IgD-negative memory B cell (primary cell): ENCODE results near the gene NOTCH1. TPM values are rescaled to one million over a fixed set of nuclear protein-coding genes. Genes with fewer than 3 reads are reported as not detected.

ENCODE experiments used
- H3K27ac Mint-ChIP-seq, 3 donors: one replicate each; pipeline ENCODE4 v1.8.0; 2020 to 2022; ENCODE audit warnings: mild to moderate bottlenecking in 3 of 3, mixed read lengths in 3 of 3, moderate library complexity in 1 of 3
- H3K27me3 Mint-ChIP-seq: one replicate; pipeline ENCODE4 v1.8.0; 2021; ENCODE audit warnings: mixed read lengths
- H3K36me3 Mint-ChIP-seq: one replicate; pipeline ENCODE4 v1.8.0; 2020; ENCODE audit warnings: mild to moderate bottlenecking, mixed read lengths
- H3K4me1 Mint-ChIP-seq, 3 donors: one replicate each; pipeline ENCODE4 v1.8.0; 2020 to 2022; ENCODE audit warnings: mixed read lengths in 3 of 3, mild to moderate bottlenecking in 1 of 3
- H3K4me3 Mint-ChIP-seq, 4 donors: one replicate each; pipeline ENCODE4 v1.8.0; 2020 to 2022; ENCODE audit warnings: mild to moderate bottlenecking in 4 of 4, mixed read lengths in 4 of 4, moderate library complexity in 3 of 4
- H3K9me3 Mint-ChIP-seq, 3 donors: one replicate each; pipeline ENCODE4 v1.8.0; 2020 to 2021; ENCODE audit warnings: mixed read lengths in 3 of 3, mild to moderate bottlenecking in 1 of 3
- polyA plus RNA-seq: library from polyadenylated mRNA; unstranded; fragments of 300-500 nt; fragmentation: Illumina TruSeq; gene quantifications from one replicate; pipeline ENCODE4 v1.2.3, GENCODE V29; 2021

NOTCH1 gene
- polyA plus RNA-seq = 3.5 TPM

DNA sequence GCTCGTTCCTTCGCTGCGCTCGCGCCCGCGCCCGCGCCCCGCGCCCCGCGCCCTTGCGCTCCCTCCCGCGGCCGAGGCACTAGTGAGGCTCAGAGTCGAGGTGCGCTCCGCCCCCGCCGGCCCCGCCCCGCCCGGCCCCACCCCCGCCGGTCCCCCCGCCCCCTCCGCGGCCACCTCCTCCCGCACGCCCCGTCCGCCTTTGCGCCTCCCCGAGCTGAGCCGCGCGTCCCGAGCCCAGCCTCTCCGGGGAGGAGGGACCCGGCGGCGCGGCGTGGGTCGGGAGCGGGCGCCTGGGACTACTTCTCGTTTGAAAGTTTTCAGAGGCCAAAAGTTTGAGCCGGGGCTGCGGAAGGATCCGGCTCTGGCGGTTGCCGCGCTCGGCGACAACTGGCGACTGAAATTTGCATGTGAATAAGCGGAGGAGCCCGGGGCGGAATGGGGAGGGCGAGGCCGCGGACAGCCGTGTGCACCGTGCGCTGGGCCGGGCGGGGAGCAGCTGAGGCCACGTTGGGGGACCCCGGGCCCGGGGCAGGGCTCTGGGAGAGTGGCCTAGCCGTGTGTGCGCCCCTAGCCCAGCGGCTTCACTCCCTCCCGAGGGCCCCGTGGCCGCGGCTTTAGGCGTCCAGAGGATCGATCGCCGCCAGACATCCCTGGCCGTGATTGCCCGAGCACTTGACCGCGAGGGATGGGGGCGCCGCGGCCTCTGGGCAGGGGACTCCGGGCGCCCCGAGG, at the start of gene NOTCH1:
Gene NOTCH1, minus strand, starts transcription at position 84 of the 732 bp plus-strand sequence. CDS start 262 bp downstream, outside the sequence.
- Mint-ChIP-seq H3K4me3 (peak within 1 kb of the TSS; percentile 85 to 97 (median 96)), H3K27ac (peak within 1 kb of the TSS; percentile 7 to 94 (median 93)), H3K9me3 (no peaks in the 10 kb centered on the region), H3K27me3 (no peaks in the 10 kb centered on the region), H3K4me1 (peaks cover 0 to 8% (median 7%) of the 10 kb centered on the region in 3 donors), H3K36me3 (no peaks in the 10 kb centered on the region)

DNA sequence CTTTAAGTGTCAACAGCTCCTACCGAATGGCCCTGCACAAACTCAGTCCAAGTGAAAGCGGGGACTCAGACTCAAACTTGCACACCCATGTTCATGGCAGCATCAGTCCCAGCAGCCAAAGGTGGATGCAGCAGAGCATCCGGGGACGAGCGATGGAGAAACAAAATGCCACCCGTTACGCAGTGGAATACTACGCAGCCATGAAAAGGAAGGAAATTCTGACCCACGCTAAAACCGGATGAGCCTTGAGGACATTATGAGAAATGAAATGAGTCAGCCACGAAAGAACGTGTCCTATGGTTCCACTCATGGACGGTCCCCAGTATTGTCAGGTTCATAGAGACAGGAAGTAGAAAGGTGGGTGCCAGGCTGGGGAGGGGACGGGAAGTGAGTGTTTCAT, 48.6 kb upstream of the NOTCH1 start:
- Mint-ChIP-seq H3K4me3 (no peak overlapping the region), H3K27ac (peak overlapping the region in 1 of 3 donors; percentile 54), H3K36me3 (no peaks in the 10 kb centered on the region), H3K4me1 (no peaks in the 10 kb centered on the region), H3K9me3 (no peaks in the 10 kb centered on the region), H3K27me3 (peaks cover 18% of the 10 kb centered on the region)

DNA sequence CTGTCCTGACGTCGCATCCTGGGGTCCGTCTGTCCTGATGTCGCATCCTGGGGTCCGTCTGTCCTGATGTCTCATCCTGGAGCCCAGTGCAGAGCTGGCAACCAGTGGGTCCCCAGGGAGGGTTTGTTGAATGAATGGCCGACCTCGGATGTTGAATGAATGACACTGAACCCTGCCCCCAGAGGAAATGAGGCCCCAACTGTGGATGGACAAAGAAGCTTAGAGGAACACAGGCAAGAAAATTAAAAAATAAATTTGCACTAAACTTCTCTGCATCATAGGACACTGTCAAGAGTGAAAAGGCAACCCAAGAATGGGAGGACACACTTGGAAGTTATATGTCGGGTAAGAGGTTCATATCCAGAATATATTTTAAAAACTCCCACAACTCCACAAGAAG, 47.7 kb upstream of the NOTCH1 start:
- Mint-ChIP-seq H3K36me3 (no peaks in the 10 kb centered on the region), H3K9me3 (no peaks in the 10 kb centered on the region), H3K4me3 (no peak overlapping the region), H3K27ac (no peak overlapping the region), H3K4me1 (peaks cover 0 to 1% (median 0%) of the 10 kb centered on the region in 3 donors), H3K27me3 (peaks cover 17% of the 10 kb centered on the region)

DNA sequence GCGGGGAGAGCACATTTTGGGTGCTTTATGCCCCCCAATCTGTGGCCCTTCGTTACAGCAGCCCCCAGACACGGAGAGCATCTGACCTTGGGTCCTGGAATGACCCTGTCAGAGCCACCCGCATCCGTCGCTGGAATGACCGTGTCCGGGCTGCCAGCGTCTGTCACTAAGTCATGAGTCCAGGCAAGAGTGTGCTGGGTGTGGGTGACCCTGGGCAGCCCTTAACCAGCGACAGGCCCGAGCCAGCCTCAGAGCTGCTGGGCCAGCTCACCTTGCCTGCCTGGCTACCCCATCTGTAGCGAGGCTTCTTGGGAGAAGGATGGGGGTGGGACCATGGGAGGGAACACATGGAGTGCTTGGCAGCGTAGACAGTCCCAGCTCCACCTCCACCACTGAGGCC, 46.8 kb upstream of the NOTCH1 start:
- Mint-ChIP-seq H3K9me3 (no peaks in the 10 kb centered on the region), H3K4me3 (no peak overlapping the region), H3K27ac (no peak overlapping the region), H3K4me1 (peaks cover 0 to 4% (median 2%) of the 10 kb centered on the region in 3 donors), H3K27me3 (peaks cover 18% of the 10 kb centered on the region), H3K36me3 (no peaks in the 10 kb centered on the region)

DNA sequence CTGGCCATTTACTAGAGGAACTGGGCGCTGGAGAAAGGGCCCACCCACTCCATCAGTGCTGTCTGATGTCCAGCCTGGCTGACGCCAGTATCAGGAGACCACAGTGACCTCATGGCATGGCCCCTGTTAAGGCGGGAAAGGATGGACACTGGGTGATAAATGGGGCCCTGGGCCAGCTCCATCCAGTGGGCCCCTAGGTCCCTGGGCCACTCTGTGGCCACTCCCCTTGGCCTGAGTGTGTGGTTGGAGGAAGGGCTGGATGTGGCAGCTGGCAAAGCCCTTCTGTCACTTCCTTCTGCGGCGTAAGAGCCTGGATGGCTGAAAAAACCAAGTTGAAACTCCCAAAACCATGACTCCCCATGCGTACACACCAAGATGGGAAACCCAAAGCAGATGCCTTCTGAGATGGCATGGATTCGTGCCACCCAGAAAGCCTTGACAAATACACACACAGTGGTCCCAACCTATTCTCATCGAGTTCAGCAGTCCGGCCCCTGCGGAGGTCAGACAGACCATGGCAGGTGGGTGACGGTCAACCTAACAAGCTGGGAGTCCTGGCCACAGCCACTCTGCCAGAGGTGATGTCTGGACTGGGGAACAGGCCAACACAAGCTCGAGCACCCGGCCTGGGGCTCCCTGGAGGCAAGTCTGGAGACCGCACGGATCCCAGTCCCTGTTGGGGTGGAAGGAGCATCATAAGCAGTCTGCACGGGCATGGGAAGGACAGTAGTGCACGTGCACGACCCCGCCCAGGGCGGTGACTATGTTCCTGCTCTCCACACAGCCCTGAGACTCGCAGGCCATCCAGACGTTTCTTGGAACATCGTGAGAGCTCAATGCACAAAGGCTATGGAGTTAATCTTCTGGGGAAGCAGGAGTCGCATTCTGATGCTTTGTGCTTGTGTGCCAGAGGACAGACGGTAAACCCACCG, 45.2 kb upstream of the NOTCH1 start:
- Mint-ChIP-seq H3K27ac (no peak overlapping the region), H3K4me3 (no peak overlapping the region), H3K4me1 (peaks cover 0 to 4% (median 2%) of the 10 kb centered on the region in 3 donors), H3K27me3 (peaks cover 18% of the 10 kb centered on the region), H3K9me3 (no peaks in the 10 kb centered on the region), H3K36me3 (no peaks in the 10 kb centered on the region)

DNA sequence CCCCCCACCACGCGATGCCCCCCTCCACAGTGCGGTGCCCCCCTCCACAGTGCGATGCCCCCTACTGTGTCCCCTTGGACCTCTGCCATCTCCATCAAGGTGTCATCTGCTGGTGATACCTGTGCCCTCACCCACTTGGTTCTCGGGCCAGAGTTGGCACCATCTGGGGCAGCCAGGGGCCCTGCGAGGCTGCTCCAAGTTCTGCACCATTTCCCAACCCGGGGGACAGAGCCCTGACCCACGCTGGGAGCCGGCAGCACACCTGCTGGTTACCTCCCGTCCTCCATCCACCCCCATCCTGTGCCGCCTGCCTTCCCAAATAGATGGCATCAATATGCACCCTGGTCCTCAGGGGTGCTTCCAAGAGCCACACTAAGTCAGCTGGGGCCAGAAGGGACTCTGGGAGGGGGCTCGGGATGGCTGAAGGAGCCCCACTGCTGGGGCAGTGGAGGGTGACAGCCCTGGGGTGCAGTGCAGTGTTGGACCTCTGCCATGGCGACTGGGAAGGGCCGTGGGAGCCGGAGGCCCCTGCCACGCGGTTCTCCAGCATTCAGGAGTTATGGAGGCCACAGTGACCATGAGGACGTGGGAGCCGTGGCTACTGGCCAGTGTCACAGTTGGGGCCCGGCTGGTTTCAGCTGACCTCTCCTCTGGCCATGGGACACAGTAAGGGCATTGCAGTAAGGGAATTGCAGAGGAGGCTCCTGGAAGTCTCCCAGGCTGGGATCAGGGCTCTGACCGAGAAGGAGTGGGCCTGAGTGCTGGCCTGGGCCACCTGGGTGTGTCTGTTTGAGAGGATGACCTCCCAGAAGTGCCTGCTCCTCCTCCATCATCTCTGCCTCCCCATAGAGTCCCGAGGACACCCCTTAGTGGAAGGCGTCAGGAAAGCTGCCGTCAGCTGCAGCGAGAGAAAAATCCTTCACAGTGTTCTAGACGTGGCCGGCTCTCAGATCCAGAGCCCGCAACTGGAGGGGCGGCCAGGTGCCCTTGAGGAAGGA, 44.2 kb upstream of the NOTCH1 start:
- peaks cover 15% of the 10 kb centered on the region for H3K27me3 Mint-ChIP-seq
- H3K4me3 Mint-ChIP-seq = peak overlapping the region in 1 of 4 donors; percentile 39
- H3K36me3 Mint-ChIP-seq = no peaks in the 10 kb centered on the region
- H3K27ac Mint-ChIP-seq = no peak overlapping the region
- H3K4me1 Mint-ChIP-seq = peaks cover 0 to 4% (median 2%) of the 10 kb centered on the region in 3 donors
- H3K9me3 Mint-ChIP-seq = no peaks in the 10 kb centered on the region

DNA sequence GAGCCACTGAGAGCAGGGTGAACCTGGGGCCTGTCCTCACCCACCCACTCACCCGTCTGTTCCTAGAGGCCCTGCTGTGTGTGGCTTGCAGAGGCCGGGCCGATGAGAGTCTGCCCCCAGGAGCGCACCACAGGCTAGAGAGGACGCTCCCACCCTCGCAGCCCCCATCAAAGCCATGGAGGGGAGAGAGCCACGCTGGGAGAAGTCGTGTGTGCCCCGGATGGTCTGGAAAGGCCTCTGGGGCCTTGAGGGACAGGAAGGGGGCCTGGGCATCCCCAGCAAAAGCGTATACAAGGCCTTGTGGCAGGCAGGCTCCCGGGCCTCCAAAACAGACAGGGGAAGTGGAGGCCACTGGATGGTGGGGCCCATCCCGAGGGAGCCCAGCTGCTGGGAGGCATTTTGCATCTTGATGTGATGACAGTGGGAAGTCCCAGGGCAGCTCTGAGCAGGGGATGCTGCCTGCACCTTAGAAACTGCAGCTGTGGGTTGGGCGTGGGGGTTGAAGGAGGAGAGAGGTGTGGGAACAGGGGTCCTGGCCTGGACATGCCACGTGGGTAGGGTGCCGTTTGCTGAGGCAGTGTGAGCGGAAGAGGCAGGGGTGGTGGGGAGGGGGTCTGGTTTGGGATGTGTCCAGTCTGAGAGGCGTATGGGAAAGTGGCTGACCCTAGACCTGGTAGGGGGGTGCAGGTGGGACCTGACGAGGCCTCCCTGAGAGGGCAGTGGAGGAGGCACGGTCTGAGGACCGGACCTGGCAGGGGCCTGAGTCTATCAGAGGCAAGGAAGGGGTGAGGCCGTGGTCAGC, 43.0 kb upstream of the NOTCH1 start:
- Mint-ChIP-seq H3K27ac (peak overlapping the region in 1 of 3 donors; percentile 31), H3K4me3 (peak overlapping the region in 2 of 4 donors; percentile 43 to 61), H3K27me3 (peaks cover 17% of the 10 kb centered on the region), H3K9me3 (no peaks in the 10 kb centered on the region), H3K36me3 (no peaks in the 10 kb centered on the region), H3K4me1 (peaks cover 0 to 4% (median 2%) of the 10 kb centered on the region in 3 donors)

DNA sequence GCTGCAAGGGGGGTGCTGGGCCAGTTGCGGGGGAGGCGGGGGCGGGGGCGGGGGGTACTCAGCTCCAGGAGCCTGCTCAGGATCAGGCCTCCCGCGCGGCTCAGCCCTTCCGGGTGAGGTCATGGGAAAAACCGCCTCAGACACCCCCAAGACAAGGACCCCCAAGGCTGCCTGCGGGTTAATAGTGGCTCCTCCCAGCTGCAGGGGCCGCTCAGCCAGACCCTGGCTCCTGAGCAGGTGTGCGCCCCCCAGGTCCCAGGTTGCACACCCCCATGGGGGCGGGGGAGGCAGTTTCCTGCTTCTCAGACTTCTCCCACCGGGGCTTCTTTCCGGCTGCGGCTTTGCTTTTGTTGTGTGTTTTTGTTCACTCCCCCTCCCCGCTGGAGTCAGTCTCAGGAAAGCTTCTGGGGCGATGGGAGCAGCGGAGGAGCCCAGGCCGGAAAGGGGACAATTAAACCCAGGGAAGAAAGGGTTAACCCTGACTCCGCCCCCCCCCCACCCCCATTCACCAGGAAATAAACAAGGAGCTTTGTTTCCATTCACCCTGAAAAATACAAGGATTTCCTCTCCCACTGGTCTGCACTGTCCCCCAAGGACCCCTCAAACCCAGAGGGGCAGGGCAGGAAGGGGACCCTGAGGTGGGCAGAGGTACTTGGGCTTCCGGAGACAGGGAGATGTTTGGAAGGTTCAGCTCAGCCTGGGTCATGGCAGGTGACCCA, 42.3 kb upstream of the NOTCH1 start:
- H3K27ac Mint-ChIP-seq = peak overlapping the region in 1 of 3 donors; percentile 31
- peaks cover 0 to 4% (median 2%) of the 10 kb centered on the region in 3 donors for H3K4me1 Mint-ChIP-seq
- no peaks in the 10 kb centered on the region for H3K36me3 Mint-ChIP-seq
- peaks cover 17% of the 10 kb centered on the region for H3K27me3 Mint-ChIP-seq
- H3K4me3 Mint-ChIP-seq = peak overlapping the region in 1 of 4 donors; percentile 61
- no peaks in the 10 kb centered on the region for H3K9me3 Mint-ChIP-seq

DNA sequence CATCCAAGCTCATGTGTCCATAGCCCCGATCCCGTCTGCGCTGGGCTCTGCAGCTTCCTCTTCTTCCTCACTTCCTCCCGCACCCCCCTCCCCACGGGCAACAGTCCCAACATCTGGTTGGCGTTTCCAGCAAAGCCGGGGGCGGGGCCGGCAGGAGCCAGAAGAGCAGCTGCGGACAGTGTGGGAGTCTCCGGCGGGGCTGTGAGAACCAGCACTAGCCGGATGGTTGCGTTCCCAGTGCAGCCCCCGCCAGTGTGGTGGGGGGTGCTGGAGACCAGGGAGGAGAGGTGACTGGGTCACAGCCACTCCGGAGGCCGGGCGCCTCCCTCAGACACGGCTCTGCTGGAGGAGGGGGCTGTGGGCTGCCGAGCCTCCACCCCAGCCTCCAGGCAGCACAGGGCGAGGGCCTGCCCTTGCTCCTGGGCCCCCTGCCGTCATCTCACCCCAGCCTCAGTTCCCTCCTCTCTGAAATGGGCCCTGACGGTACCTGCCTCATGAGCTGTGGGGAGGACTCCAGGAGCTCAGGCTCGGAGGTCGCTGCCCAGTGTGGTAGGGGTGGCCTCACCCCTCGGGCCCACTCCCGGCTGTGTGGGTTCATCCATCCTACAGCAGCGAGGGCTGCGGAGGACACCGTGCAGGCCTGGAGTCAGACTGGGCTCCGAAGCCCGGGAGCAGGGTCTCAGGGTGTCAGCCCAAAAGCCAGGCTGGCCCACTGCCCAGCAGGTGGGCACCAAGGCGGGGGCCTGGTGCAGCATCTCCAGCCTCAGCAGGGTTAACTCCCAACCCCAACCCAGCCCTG, 41.5 kb upstream of the NOTCH1 start:
- H3K4me3 Mint-ChIP-seq = no peak overlapping the region
- no peak overlapping the region for H3K27ac Mint-ChIP-seq

DNA sequence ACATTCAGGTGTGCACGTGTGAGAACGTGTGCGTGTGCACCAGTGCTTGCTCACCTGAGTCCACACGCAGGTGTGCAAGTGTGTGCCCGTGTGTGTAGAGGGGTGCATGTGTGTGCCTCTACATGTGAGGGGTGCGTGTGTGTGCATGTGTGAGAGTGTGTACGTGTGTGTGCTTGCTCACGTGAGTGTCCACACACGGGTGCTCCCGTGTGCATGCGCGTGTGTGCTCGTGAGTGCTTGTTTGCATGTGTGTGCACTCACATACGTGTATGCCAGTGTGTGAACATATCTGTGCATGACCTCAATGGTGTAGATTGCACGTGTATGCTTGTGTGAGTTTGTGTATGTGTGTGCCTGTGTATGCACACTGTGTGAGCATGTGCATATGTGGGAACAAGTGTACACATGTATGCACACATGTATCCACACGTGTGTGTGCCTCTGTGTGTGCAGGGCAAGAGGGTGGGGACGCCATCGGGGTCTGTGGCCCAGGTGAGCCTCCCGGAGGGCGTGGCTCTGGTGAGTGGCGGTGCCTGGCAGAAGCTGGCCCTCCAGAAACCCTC, 40.6 kb upstream of the NOTCH1 start:
- no peak overlapping the region for H3K4me3 Mint-ChIP-seq
- no peaks in the 10 kb centered on the region for H3K9me3 Mint-ChIP-seq
- H3K4me1 Mint-ChIP-seq = peaks cover 0 to 4% (median 2%) of the 10 kb centered on the region in 3 donors
- H3K27me3 Mint-ChIP-seq = peaks cover 14% of the 10 kb centered on the region
- no peaks in the 10 kb centered on the region for H3K36me3 Mint-ChIP-seq
- no peak overlapping the region for H3K27ac Mint-ChIP-seq

More for the DNA sequence above, 41.5 kb upstream of the NOTCH1 start:
- H3K4me1 Mint-ChIP-seq = peaks cover 0 to 4% (median 2%) of the 10 kb centered on the region in 3 donors
- peaks cover 17% of the 10 kb centered on the region for H3K27me3 Mint-ChIP-seq
- H3K36me3 Mint-ChIP-seq = no peaks in the 10 kb centered on the region
- H3K9me3 Mint-ChIP-seq = no peaks in the 10 kb centered on the region

DNA sequence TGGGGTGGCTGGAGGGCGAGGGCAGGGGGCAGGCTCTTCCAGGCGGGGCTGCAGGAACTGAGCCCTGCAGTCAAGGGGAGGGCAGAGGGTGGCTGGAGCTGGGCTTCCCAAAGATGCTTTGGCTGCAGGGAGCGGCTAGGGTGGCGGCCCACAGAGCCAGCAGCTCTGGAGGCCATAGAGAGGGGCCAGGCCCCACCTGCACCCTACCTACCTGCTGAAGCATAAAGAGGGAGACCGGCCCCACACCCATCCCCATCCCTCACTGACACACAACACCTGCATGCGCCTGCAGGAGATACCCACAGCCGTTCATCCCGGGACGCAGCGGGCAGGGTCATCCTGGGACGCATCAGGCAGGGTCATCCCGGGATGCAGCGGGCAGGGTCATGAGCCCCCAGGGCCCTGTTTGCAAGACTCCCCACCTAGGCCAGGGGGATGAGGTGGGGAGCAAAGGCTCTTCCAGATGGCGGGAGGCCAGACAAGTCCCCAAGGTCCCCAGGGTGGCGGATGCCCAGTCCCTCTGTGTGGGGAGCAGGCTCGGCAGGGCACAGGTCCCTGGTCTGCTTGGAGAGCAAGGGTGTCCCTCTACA, 39.8 kb upstream of the NOTCH1 start:
- no peak overlapping the region for H3K4me3 Mint-ChIP-seq
- H3K4me1 Mint-ChIP-seq = peaks cover 0 to 4% (median 2%) of the 10 kb centered on the region in 3 donors
- no peaks in the 10 kb centered on the region for H3K36me3 Mint-ChIP-seq
- H3K9me3 Mint-ChIP-seq = no peaks in the 10 kb centered on the region
- peaks cover 12% of the 10 kb centered on the region for H3K27me3 Mint-ChIP-seq
- H3K27ac Mint-ChIP-seq = no peak overlapping the region

DNA sequence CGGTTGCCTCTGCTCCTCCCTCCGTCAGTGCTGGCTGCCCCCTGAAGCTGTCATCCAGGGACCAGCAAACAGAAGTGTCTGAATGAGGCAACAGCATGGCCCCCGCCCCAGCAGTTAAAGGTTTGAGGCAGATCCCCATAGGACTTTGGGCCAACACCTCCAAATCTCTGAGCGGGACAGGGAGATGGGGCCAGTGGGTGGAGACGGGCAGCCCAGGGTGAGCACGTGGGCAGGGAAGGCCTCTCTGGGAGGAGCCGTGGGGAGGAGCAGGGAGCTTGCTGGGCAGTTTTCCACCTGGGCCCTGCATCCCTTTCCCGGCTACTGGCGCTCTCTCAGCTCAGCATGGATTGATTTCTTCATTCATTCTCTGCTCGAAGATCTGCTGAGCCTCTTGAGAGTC, 39.1 kb upstream of the NOTCH1 start:
- H3K36me3 Mint-ChIP-seq = no peaks in the 10 kb centered on the region
- H3K4me1 Mint-ChIP-seq = peaks cover 0 to 4% (median 2%) of the 10 kb centered on the region in 3 donors
- no peaks in the 10 kb centered on the region for H3K9me3 Mint-ChIP-seq
- H3K27me3 Mint-ChIP-seq = peaks cover 7% of the 10 kb centered on the region
- no peak overlapping the region for H3K27ac Mint-ChIP-seq
- H3K4me3 Mint-ChIP-seq = no peak overlapping the region
